GM13976 (cell line): ENCODE data around the gene NME2.

Source experiments
- DNase-seq: peaks from one replicate; pipeline ENCODE4 v3.0.0; 2012; ENCODE audit warnings: low spot score
- in situ Hi-C: fragments of 300-500 bp; cut with MboI; formaldehyde crosslinking; loops from one replicate; pipeline ENCODE4 v1.12.0; 2022; ENCODE audit warnings: low sequenced_read_pairs, mixed read lengths, inconsistent platforms; ENCODE audit not compliant: unreplicated experiment
- TF ChIP-seq, protein P1 (sequence below): IDR thresholded peaks from 2 replicates; pipeline ENCODE4 v1.5.1; 2012; ENCODE audit warnings: borderline replicate concordance, mild to moderate bottlenecking; ENCODE audit not compliant: insufficient read depth; ENCODE audit errors: extremely low read depth, missing control alignments, control extremely low read depth

NME2 gene

DNA sequence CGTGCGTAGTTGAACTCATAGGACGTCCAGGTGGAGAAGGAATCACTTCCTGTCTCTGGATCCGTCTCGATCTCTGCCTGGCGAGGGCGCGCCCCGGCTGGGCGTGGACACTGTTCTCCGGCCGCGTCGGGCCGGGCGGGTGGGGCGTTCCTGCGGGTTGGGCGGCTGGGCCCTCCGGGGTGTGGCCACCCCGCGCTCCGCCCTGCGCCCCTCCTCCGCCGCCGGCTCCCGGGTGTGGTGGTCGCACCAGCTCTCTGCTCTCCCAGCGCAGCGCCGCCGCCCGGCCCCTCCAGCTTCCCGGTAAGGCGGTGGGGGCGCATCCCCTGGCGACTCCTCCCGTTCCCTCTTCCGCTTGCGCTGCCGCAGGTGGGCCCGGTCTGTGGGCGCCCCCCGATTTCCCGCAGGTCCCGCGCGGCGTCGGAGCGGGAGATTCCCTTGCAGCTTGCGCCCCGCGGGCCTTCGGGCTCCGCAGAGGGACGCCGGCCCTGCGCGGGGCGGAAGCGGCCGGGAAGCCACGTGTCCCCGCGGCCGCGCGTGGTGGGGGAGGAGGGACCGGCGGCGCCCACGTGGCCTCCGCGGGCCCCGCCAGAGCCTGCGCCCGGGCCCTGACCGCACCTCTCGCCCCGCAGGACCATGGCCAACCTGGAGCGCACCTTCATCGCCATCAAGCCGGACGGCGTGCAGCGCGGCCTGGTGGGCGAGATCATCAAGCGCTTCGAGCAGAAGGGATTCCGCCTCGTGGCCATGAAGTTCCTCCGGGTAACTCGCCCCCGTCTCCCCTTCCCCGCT, at the start of gene NME2:
NME2 (plus strand) TSS at position 214 of the 789 bp plus-strand sequence; CDS start at position 634, 420 bp downstream.
- TF ChIP-seq, protein P1, sequence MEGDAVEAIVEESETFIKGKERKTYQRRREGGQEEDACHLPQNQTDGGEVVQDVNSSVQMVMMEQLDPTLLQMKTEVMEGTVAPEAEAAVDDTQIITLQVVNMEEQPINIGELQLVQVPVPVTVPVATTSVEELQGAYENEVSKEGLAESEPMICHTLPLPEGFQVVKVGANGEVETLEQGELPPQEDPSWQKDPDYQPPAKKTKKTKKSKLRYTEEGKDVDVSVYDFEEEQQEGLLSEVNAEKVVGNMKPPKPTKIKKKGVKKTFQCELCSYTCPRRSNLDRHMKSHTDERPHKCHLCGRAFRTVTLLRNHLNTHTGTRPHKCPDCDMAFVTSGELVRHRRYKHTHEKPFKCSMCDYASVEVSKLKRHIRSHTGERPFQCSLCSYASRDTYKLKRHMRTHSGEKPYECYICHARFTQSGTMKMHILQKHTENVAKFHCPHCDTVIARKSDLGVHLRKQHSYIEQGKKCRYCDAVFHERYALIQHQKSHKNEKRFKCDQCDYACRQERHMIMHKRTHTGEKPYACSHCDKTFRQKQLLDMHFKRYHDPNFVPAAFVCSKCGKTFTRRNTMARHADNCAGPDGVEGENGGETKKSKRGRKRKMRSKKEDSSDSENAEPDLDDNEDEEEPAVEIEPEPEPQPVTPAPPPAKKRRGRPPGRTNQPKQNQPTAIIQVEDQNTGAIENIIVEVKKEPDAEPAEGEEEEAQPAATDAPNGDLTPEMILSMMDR, result no peak
- DNase-seq, result peak; percentile 96
- in situ Hi-C loops, result no loop called here

DNA sequence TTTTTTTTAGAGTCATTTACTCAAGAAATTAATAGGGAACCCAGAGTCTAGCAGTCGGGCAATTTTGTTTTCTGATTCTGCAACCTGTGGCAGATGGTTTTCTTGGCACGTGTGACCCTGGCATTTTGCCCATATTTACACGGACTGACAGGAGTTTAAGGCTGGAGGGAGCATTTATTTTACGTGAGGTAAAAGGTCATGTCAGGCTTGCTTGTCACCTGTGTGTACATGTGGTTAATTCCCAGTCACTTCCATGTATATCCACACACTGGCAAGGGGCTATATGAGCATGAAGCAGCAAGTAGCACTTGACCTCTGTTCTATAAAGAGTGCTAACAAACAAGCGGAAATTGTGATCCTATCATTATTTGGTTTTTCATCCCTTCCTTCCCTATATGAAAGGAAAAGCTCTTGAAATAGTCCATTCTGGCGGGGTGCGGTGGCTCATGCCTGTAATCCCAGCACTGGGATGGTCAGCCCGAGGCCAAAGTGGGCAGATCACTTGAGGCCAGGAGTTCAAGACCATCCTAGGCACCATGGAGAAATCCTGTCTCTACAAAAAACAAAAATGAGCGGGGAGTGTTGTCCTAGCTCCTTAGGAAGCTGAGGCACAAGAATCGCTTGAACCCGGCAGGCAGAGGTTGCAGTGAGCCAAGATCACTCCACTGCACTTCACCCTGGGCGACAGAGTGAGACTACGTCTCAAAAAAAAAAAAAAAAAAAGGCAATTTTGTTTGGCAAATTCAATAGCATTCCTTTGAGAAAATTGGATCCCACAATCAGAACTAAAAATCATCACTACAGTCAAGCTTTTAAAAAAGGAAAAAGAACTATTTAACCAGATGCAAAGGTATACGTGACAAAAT, 47.6 kb upstream of the NME2 start:
- in situ Hi-C loops, result no loop called here
- DNase-seq, result no peak
- TF ChIP-seq, protein P1, result no peak

DNA sequence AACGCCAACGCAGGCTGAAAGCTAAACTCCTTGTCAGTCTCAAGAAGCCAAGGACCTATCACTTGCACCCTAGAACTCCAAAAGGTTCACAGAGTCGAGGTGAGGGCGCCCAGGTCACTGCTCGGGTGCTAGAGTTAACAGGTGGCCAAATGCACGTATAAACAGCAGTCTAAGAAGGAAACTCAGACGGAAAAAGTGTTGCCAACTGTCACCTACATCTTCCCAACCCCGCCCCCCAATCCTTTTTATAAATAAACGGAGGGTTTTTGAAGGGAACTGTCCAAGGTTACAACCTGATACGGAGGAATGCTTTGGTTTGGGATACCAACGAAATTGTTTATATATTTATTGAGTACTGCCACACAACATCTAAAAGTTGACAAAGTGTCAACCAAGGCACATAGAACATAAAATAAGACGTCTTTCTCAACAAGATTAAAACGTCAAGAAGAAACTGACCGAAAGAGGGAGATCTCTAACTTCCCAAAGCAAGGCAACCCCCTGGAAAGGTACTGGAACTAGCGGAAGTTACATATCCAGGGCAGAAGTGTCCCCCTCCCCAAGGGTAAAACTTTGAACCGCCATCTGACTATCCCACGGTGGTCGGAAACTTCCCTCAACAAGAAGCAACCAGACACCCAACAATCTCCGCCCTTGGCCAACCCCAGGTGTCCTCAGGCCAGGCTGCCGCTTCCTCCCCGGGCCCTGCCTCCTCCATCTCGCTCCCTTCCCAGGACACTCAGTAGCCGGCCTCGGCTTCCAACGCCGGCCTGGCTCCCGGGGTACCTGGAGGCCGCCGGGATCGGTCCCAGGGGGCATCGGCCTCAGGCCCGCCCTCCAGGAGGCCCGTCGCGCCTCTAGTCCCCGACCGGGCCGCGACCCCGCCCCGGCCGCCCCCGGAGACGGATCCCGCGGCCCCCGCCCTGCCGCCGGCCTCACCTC, 46.5 kb upstream of the NME2 start:
- peak; percentile 58 for DNase-seq
- in situ Hi-C loops, result no loop called here
- TF ChIP-seq, protein P1, result no peak

DNA sequence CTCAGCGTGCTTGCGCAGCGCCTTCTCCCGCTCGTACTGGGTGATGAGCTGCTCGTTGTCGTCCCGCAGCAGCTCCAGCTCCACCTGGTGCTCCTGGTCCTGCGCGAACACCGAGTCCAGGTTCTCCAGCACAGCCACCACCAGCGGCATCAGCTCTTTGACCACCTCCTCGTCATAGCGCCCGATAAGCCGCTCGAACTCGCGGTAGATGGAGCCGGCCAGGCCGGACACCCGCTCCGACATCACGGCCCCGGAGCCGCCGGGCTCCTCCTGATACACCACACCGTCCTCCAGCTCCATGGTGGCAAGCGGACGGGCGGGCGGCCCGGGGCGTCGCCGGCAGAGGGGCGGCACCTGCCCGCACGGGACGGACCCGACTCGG, 45.9 kb upstream of the NME2 start:
- in situ Hi-C loops, result no loop called here
- TF ChIP-seq, protein P1, result no peak
- no peak for DNase-seq

DNA sequence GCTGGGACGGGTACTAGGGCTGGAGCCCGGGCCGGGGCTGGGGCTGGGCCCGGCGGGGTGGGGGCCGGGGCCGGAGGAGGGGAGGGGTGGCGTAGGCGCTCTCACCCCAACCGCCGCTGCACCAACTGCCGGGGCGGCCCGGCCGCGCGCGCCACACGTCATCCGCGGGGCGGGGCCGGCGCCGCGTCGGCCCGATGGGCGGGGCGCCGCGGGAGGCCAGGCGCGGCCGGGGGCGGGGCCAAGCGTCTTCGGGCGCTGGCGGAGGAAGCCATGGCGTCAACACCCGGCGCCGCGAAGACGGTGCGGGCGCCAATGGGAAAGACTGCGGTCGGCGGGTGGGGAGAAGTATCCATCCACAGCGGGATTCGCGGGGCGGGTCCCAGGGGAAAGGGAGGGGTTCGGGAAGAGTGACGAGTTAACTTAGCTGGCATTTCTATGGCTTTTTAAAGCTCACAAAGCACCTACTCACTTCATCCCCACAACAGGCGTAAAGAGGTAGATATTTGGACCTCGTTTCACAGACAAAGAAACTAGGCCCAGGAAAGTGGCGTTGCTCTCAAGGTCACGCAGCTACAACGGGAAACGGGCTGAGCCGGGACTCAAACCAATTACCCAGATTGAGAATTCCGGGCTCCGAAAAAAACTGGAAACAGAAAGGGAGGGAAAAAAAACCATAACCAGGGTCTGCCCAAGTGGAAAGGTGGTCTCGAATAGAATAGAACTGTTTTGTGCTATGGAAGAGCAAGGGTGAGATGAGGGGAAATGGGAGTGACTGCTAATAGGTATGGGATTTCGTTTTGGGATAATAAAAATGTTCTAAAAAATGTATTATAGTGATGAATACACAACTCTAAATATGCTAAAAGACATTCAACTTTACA, 45.2 kb upstream of the NME2 start, which contains the start of gene SPAG9:
SPAG9 (minus strand) TSS at position 130 of the 881 bp plus-strand sequence. CDS start 212 bp downstream, outside the sequence.
- in situ Hi-C loops, result no loop called here
- TF ChIP-seq, protein P1, result no peak
- peak; percentile 98 for DNase-seq
